DMS153 (cell line): ENCODE measurements around the gene DMD.

Experiments
- DNase-seq: peaks from one replicate; lab custom pipeline; 2025; lab: John Stamatoyannopoulos, UW

Gene DMD

GRCh38 chrX:31858915-31859314 is 1352.4 kb downstream of the DMD start:
- DNase-seq, result no peak

DNA sequence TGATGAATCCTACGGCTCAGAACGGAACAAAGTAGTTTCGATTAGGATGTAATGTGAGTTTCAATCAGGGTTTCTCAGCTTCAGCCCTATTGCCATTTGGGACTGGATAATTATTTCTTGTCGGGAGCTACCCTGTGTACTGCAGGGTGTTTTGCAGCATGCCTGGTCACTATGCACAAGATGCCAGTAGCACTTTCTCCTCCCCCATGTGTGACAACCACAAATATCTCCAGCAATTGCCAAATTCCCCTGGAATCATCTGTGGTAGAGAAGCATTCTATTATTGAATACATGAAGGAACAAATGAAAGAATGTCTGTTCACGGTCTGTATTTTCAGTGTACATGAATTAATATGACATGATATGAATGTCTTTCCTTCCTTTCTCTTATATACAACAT is 1356.6 kb downstream of the DMD start:
- DNase-seq, result no peak

GRCh38 chrX:31851761-31852160 is 1359.6 kb downstream of the DMD start:
- no peak for DNase-seq

DNA sequence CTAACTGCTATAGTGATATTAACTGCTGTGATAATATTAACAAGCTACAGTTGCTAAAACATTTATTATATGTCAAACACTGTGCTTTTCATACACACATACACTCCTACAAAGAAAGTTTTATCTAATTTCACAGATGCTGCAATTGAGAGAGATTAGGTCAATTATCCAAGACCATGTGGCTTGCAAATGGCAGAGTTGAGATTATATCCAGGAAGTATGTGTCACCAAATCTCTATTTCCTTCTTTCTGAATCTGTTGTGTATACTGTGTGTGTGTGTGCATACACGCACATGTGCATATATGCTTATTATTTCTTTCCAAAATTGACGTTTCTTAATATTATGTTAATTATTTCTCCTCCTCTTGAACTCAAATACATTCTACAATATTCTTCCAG is 1363.6 kb downstream of the DMD start:
- DNase-seq, result no peak

- no peak for DNase-seq
Measured at GRCh38 chrX:31845003-31845402, 1366.3 kb downstream of the DMD start.

DNA sequence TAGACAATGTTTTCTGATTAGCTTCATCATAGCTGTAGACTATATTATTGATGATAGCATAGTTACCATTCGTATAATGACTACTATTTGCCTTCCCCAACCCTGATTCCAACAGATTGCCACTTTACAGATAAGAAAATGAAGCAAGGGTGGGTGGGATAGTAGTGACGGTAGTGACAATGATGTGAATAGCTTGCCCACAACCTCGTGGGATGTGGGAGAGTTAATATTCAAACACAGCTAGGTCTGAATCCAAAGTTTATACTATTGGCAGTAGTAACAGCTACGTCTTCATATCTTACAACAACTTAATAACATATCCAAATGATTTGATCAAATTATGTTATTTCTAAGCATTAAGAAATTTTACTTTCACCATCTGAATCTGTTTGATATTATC is 1372.7 kb downstream of the DMD start:
- no peak for DNase-seq

DNA sequence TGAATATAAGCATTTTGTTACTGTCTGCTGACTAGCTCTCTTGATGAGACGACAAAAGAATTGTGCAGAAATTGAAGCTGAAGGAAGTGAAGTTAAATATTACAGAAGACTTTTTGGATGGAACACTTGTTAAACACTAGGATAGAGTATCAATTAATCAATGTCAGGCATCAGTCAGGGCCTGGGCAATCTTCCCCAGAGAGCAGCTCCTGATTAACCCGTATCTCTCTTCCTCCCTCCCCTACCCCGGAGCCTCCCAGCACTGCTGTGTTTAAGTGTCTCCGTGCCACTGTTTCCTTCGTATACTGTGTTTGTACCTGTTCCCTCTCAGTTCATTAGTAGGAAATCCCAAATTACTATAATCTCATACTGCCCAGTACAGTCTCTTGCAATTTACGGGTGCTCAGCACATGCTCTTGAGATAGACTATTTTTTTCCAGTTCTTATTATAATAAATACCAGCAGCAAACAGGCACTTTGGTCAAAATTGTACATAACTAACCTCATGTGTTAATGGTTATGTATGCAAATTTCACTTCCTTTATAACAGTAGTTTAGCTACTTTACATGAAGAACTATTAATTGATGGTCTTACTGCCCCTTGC is 1373.8 kb downstream of the DMD start:
- DNase-seq, result no peak

DNA sequence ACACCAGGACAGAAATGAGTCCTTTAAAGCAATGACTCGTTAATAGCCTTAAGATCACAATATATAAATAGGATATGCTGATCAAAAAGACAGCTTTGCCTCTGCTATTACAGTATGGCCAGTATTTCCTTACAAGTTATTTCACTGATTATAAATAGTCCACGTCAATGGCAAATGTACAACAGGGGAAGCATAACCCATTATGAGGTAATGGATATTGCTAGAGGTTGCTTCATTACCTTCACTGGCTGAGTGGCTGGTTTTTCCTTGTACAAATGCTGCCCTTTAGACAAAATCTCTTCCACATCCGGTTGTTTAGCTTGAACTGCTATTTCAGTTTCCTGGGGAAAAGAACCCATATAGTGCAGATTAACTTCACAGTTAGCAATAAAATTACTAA is 1374.9 kb downstream of the DMD start:
- DNase-seq, result no peak

- no peak for DNase-seq
Measured at GRCh38 chrX:31832263-31832662, 1379.1 kb downstream of the DMD start.

GRCh38 chrX:31820430-31821210 is 1390.7 kb downstream of the DMD start:
- no peak for DNase-seq

DNA sequence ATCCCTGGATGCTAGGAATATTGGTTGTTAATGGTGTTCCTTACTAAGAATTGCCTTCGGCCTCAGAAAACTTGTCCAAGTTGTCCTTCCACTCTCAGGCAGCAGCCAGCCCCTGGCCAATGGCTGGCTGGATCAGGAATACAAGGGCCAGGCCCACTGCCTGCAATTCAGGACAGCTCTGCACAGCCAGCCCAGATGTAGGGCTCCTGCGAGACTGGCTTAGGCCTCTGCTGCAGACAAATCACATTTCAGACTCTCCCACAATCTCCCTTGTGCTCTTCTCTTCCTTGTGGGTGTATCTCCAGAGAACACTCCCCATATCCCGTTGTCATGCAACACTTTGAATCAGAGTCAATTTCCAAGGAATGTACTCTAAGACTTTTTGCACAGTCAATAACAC is 1391.9 kb downstream of the DMD start:
- no peak for DNase-seq

GRCh38 chrX:31811106-31811505 is 1400.2 kb downstream of the DMD start:
- DNase-seq, result no peak

GRCh38 chrX:31808357-31808756 is 1403.0 kb downstream of the DMD start:
- DNase-seq, result no peak

GRCh38 chrX:31807165-31807564 is 1404.2 kb downstream of the DMD start:
- DNase-seq, result no peak

DNA sequence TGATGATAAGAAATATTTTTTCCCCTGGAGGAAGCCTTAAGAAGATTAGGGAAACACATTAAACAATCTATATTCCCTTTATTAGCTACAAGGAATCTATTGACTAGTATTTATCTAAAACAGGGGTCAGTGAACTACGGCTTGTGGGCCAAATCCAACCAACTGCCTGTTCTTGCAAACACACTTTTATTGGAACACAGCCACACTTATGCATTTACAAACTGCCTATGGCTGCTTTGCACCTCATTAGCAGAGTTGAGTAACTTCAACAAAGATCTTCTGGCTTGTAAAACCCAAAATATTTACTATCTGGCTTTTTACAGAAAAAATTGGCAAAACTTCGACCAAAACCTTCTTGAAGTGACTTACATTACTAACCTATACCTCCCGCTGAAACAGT is 1405.6 kb downstream of the DMD start:
- DNase-seq, result no peak

DNA sequence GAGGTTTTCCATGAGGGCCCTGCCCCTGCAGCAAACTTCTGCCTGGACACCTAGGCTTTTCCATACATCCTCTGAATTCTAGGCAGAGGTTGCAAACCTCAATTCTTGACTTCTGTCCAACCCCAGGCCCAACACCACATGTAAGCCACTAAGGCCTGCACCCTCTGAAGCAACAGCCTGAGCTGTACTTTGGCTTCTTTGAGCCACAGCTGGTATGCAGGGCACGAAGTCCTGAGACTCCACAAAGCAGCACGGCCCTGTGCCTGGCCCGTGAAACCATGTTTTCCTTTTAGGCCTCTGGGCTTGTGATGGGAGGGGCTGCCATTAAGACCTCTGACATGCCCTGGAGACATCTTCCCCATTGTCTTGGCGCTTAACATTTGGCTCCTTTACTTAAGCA is 1411.1 kb downstream of the DMD start:
- DNase-seq, result no peak

DNA sequence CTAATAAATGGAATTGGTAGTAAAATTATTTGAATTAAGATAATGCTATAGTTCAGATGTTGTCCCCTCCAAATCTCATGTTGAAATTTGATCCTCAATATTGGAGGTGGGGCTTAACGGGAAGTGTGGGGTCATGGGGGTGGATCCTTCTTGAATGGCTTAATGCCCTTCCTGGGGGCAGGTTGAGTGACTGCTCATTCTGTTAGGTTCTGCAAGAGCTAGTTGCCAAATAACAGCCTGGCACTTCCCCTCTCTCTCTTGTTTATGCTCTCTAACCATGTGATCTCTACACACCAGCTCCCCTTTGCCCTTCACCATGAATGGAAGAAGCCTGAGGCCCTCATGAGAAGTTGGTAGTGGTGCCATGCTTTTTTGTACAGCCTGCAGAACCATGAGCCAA is 1414.7 kb downstream of the DMD start:
- DNase-seq, result no peak

DNA sequence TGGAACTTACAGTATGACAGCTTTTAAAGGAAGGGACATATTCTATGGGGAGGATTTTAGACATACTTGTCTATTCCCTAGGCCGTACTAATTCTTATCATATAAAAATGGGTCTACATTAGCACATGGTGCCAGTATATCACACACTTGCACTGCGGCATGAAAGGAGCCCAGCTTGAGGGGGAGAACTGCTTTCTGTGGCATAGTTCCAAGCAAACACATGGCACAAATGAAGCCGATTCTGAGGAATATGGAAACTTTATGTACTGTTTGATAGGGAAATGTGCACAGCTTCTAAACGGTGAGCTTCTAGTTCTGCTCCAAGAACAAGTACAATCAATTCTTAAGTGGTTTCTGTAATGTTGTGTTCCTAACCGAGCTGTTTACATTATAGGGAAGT is 1463.9 kb downstream of the DMD start:
- DNase-seq, result no peak

DNA sequence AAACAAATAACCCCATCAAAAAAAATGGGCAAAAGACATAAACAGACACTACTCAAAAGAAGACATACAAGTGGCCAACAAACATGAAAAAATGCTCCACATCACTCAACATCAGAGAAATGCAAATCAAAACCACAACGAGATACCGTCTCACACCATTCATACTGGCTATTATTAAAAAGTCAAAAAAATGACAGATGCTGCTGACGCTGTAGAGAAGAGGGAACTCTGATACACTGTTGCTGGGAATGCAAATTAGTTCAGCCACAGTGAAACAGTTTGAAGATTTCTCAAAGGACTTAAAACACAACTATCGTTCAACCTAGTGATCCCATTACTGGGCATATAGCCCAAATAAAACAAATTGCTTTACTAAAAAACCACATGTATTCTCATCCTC is 1468.3 kb downstream of the DMD start:
- no peak for DNase-seq

- DNase-seq, result no peak
Measured at GRCh38 chrX:31717474-31717873, 1493.9 kb downstream of the DMD start.

GRCh38 chrX:31715675-31716074 is 1495.7 kb downstream of the DMD start:
- DNase-seq, result no peak

- no peak for DNase-seq
Measured at GRCh38 chrX:31714797-31715196, 1496.6 kb downstream of the DMD start.

DNA sequence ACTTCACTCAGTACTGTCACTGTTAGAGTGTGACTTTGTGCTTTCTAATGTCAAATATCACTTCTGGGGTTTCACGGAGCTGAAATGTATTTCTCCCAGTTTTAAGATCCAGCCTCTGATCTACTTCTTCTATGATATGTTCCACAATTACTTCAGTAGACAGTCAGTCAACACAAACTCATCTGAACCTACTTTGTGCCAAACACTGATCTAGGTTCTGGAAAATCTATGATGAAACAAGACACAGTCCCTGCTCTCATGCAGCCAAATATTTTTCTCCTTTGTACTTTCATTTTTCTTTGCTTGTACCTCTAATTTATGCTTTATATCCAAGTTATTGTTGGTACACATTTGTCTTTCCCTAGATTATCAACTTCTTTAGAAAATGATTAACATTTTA is 1498.2 kb downstream of the DMD start:
- DNase-seq, result no peak

DNA sequence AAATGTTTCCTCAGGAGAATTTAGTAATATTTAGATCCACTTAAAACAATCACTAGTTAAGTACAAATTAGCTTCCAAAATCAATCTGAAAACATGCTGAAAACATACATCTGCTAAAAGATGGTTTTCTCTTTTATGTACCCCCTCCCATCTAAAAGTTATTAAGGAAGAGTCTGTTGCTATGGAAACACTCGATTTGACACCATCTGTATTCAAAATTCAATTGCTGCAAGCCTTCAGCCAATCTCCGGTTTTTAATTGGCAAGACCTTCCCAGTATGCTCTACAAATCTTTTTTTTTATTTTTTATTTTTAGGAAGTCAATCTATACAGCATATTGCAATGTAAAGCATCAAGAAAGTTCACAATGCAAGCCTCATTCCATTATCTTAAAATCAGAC is 1500.2 kb downstream of the DMD start:
- no peak for DNase-seq
